ENCODE measurements around the gene LEMD2. TPM values are rescaled to one million over a fixed set of nuclear protein-coding genes. Genes with fewer than 3 reads are reported as not detected.

The LEMD2 gene
- total and polyA plus RNA-seq, 9 of the 15 experiments (the other 6 are each of a cell fraction or from before 2014, with no cell fraction given): 0.32 to 46.3 (median 30.8) TPM

DNA sequence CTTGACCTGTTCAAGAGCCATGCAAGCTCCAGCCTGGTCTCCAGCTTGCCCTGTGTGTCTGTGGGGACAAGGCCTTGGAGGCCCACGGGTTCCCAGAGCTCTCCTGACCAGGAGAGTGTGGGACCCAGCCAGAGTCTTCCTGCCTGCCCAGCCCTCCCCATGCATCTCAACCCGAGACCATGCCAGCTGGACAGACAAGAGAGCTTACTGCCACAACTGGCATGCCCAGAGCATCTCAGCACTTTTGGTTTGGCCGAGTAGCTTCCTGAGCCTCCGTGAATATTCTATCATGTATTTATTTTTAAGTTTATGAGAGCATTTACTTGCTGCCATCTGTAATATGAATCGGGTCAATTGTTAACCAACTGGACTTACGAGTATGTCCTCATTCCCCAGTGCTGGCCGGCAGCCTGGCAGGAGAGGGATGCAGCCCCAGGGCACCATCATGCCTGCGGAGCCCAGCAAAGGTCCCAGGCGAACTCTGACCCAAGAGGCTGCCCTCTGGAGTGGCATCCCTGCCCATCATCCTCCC, 57.1 kb downstream of the LEMD2 start (continued):
- TF ChIP-seq CREB1 (IDR thresholded peaks at IDR 0.05): no peak
- no peak for TF ChIP-seq CREB1 (CRISPR knock-in tag; IDR thresholded peaks at IDR 0.05)
- TF ChIP-seq SMARCA5 (IDR thresholded peaks at IDR 0.05): no peak
- no peak for TF ChIP-seq NR2F6 (CRISPR knock-in tag; IDR thresholded peaks at IDR 0.05)
- TF ChIP-seq ZNF124 (CRISPR knock-in tag; IDR thresholded peaks at IDR 0.05): no peak
- TF ChIP-seq CBX5 (IDR thresholded peaks at IDR 0.05; ENCODE audit: borderline replicate concordance, low read depth): no peak
- TF ChIP-seq, protein P1, sequence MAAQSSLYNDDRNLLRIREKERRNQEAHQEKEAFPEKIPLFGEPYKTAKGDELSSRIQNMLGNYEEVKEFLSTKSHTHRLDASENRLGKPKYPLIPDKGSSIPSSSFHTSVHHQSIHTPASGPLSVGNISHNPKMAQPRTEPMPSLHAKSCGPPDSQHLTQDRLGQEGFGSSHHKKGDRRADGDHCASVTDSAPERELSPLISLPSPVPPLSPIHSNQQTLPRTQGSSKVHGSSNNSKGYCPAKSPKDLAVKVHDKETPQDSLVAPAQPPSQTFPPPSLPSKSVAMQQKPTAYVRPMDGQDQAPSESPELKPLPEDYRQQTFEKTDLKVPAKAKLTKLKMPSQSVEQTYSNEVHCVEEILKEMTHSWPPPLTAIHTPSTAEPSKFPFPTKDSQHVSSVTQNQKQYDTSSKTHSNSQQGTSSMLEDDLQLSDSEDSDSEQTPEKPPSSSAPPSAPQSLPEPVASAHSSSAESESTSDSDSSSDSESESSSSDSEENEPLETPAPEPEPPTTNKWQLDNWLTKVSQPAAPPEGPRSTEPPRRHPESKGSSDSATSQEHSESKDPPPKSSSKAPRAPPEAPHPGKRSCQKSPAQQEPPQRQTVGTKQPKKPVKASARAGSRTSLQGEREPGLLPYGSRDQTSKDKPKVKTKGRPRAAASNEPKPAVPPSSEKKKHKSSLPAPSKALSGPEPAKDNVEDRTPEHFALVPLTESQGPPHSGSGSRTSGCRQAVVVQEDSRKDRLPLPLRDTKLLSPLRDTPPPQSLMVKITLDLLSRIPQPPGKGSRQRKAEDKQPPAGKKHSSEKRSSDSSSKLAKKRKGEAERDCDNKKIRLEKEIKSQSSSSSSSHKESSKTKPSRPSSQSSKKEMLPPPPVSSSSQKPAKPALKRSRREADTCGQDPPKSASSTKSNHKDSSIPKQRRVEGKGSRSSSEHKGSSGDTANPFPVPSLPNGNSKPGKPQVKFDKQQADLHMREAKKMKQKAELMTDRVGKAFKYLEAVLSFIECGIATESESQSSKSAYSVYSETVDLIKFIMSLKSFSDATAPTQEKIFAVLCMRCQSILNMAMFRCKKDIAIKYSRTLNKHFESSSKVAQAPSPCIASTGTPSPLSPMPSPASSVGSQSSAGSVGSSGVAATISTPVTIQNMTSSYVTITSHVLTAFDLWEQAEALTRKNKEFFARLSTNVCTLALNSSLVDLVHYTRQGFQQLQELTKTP (IDR thresholded peaks at IDR 0.05; ENCODE audit: low read depth in 1 of 2, partially characterized antibody in 2 of 2): no peak
- no peak for TF ChIP-seq ZFP30 (CRISPR knock-in tag; IDR thresholded peaks at IDR 0.05; ENCODE audit: borderline replicate concordance)
- TF ChIP-seq, protein P2, sequence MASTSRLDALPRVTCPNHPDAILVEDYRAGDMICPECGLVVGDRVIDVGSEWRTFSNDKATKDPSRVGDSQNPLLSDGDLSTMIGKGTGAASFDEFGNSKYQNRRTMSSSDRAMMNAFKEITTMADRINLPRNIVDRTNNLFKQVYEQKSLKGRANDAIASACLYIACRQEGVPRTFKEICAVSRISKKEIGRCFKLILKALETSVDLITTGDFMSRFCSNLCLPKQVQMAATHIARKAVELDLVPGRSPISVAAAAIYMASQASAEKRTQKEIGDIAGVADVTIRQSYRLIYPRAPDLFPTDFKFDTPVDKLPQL (IDR thresholded peaks at IDR 0.05; ENCODE audit: extremely low read depth, insufficient read length): no peak
- TF ChIP-seq, protein P3, sequence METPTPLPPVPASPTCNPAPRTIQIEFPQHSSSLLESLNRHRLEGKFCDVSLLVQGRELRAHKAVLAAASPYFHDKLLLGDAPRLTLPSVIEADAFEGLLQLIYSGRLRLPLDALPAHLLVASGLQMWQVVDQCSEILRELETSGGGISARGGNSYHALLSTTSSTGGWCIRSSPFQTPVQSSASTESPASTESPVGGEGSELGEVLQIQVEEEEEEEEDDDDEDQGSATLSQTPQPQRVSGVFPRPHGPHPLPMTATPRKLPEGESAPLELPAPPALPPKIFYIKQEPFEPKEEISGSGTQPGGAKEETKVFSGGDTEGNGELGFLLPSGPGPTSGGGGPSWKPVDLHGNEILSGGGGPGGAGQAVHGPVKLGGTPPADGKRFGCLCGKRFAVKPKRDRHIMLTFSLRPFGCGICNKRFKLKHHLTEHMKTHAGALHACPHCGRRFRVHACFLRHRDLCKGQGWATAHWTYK (CRISPR knock-in tag; IDR thresholded peaks at IDR 0.05): no peak
- no peak for TF ChIP-seq NONO (IDR thresholded peaks at IDR 0.05; ENCODE audit: low read depth in 2 of 2, low read length in 1 of 2)

All from K562 (cell line).